Measurements from ENCODE around the gene EIF1. TPM values are rescaled to one million over a fixed set of nuclear protein-coding genes. Genes with fewer than 3 reads are reported as not detected.

EIF1 gene
- total and polyA plus RNA-seq, 2 donors (not counting 1 experiment from before 2014, with no cell fraction given): 773 to 2,045 TPM

DNA sequence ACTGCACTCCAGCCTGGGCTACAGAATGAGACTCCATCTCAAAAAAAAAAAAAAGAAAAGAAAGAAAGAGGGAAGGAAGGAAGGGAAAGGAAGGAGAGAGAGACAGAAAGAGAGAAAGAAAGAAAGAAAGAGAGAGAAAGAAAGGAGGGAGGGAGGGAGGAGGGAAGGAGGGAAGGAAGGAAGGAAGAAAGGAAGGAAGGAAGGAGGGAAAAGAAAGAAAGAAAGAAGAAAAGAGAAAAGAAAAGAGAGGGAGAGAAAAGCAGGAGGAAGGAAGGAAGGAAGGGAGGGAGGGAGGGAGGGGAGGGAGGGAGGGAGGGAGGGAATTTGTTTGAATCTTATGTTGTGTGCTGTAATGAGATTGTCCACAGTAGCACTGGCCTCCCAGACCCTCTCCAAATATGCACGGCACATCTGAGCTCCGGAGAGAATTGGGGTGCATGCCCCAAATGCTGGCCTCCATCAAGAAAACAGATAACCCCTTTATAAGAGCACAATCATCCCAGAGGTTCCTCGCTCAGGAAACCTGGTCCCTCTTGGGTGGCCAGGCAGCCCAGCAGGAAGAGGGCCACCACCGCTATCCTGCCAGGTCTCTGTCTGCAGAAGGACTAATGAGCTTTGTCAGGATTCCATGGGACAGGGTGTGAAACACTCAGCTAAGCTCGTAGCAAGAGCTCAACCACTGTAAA is 8.8 kb upstream of the EIF1 start:
- no peak overlapping the region for H2AFZ ChIP-seq (ENCODE audit: insufficient read depth, low read depth, low read length, poor library complexity, severe bottlenecking)
- H3K4me2 ChIP-seq (replicated peaks; ENCODE audit: low read depth, low read length, poor library complexity, severe bottlenecking): no peak overlapping the region
- peaks cover 35% of the 10 kb centered on the region for H3K4me1 Mint-ChIP-seq
- ATAC-seq (ENCODE audit: low read depth) (no peak), DNase-seq (no peak)
- peaks cover 7% of the 10 kb centered on the region for H3K79me2 ChIP-seq (ENCODE audit: control insufficient read depth, insufficient read depth, low read length)
- no peak overlapping the region for H3K4me3 ChIP-seq (ENCODE audit: control extremely low read depth in 1 of 5, extremely low read depth in 1 of 5, insufficient read depth in 1 of 5, low read depth in 2 of 5, low read length in 4 of 5)
- H3K4me3 Mint-ChIP-seq: no peak overlapping the region
- peaks cover 44 to 47% of the 10 kb centered on the region in 2 donors for H3K4me1 ChIP-seq (ENCODE audit: control insufficient read depth in 2 of 2, insufficient read depth in 2 of 2, low read length in 2 of 2)
- peaks cover 0 to 12% (median 3%) of the 10 kb centered on the region in 3 donors for H3K9me3 ChIP-seq (ENCODE audit: control extremely low read depth in 1 of 3, control insufficient read depth in 2 of 3, insufficient read depth in 1 of 3, low read length in 2 of 3)
- H3K9ac ChIP-seq (ENCODE audit: low read length): no peak overlapping the region
- H3K27ac Mint-ChIP-seq: no peak overlapping the region
- 95% methylated on average over 2 of the region's 5 CpGs for WGBS (ENCODE audit: insufficient coverage)
- no peak overlapping the region for H3K27ac ChIP-seq (ENCODE audit: low read length in 2 of 2)
- intact Hi-C loops (cut with micrococcal nuclease): loop anchor here (1.0 kb wide), 1 partner anchor 8 kb away; the partner anchor contains the start of gene EIF1
- H3K36me3 ChIP-seq (replicated peaks in 1 of 2; ENCODE audit: control extremely low read depth in 1 of 2, control insufficient read depth in 1 of 2, extremely low read depth in 1 of 2, insufficient read depth in 2 of 2, low read length in 1 of 2): no peaks in the 10 kb centered on the region
- H3K27me3 ChIP-seq (replicated peaks in 1 of 4; ENCODE audit: control extremely low read depth in 1 of 4, control insufficient read depth in 3 of 4, insufficient read depth in 4 of 4, low read length in 3 of 4): no peaks in the 10 kb centered on the region
- TF ChIP-seq EZH2 (IDR thresholded peaks at IDR 0.05; ENCODE audit: borderline replicate concordance, insufficient read depth, low read depth, low read length, poor library complexity, severe bottlenecking) (no peak), CTCF (IDR thresholded peaks at IDR 0.05) (no peak)
- H3K27me3 Mint-ChIP-seq: no peaks in the 10 kb centered on the region
- no peaks in the 10 kb centered on the region for H3K9me3 Mint-ChIP-seq (ENCODE audit: insufficient read depth)
- H4K20me1 ChIP-seq (ENCODE audit: control insufficient read depth, insufficient read depth, low read length, poor library complexity, severe bottlenecking): no peaks in the 10 kb centered on the region
- ChIA-PET POLR2A (interaction anchor here (0.7 to 6.7 kb wide), 5 partner anchors 10 to 1243 kb away, joined by 3 to 122 read pairs (median 9); partner anchors contain the start of gene EIF1), CTCF (interaction anchor here (1.7 to 6.8 kb wide), 7 partner anchors 10 to 31 kb away, joined by 9 to 107 read pairs (median 14); partner anchors contain the start of gene EIF1)

Data from B cell (primary cell).